ENCODE measurements around the gene A1BG. TPM values are rescaled to one million over a fixed set of nuclear protein-coding genes. Genes with fewer than 3 reads are reported as not detected.

Gene A1BG
- total RNA-seq, 1 donor from 2014 or later, result 21.8 TPM

GRCh38 chr19:58385313-58385890 lies 32.1 kb upstream of the A1BG start:
- H3K27ac Mint-ChIP-seq, result peak overlapping the region; percentile 98
- CTCF ChIA-PET, result no interaction called here
- peak overlapping the region; percentile 95 for H3K4me3 Mint-ChIP-seq
- DNase-seq (no peak), ATAC-seq (ENCODE audit: low read depth) (no peak)
- TF ChIP-seq, protein P1, sequence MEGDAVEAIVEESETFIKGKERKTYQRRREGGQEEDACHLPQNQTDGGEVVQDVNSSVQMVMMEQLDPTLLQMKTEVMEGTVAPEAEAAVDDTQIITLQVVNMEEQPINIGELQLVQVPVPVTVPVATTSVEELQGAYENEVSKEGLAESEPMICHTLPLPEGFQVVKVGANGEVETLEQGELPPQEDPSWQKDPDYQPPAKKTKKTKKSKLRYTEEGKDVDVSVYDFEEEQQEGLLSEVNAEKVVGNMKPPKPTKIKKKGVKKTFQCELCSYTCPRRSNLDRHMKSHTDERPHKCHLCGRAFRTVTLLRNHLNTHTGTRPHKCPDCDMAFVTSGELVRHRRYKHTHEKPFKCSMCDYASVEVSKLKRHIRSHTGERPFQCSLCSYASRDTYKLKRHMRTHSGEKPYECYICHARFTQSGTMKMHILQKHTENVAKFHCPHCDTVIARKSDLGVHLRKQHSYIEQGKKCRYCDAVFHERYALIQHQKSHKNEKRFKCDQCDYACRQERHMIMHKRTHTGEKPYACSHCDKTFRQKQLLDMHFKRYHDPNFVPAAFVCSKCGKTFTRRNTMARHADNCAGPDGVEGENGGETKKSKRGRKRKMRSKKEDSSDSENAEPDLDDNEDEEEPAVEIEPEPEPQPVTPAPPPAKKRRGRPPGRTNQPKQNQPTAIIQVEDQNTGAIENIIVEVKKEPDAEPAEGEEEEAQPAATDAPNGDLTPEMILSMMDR (IDR thresholded peaks at IDR 0.05), result no peak
- peaks cover 32% of the 10 kb centered on the region for H3K36me3 Mint-ChIP-seq (ENCODE audit: low read depth)
- no peaks in the 10 kb centered on the region for H3K9me3 Mint-ChIP-seq
- intact Hi-C loops (cut with micrococcal nuclease), result no loop called here
- no peaks in the 10 kb centered on the region for H3K27me3 Mint-ChIP-seq
- H3K4me1 Mint-ChIP-seq, result peaks cover 49% of the 10 kb centered on the region
- POLR2A ChIA-PET, result interaction anchor here (0.8 to 5.0 kb wide), 3 partner anchors 22 to 114 kb away, joined by 3 to 40 read pairs (median 3); partner anchors contain the start of gene ZNF497

DNA sequence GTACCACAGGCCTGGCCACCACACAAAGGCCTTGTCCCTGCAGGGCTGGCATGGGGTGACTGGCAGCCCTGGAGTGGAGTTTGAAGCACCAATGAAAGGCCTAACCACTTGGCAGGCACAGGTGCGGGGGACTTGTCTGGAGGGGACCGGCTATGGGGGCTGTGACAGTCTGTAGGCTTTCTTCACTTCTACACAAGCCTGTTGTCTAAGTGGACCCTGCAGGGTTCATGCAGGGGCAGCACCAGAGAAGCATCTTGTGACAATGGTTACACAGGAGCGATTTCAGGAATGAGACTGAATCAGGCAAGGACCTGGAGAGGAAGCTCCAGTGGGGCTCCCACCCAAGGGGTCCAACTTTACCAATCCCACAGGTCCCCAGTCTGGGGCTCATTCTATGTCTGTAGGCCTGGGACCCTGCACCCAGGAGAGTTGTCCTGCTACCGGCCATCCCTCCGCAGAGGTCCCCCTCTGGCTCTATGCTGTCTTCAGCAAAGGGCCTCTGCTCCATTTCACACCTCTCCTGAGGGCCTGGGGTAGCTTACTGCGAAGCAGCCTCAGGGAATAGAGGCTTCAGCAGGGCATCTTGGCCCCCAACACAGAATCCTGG lies 29.8 kb upstream of the A1BG start:
- Mint-ChIP-seq H3K4me3 (peak overlapping the region; percentile 24), H3K36me3 (ENCODE audit: low read depth) (peaks cover 12% of the 10 kb centered on the region), H3K4me1 (peaks cover 51% of the 10 kb centered on the region), H3K9me3 (no peaks in the 10 kb centered on the region), H3K27ac (no peak overlapping the region), H3K27me3 (no peaks in the 10 kb centered on the region)
- no peak for DNase-seq
- intact Hi-C loops (cut with micrococcal nuclease), result no loop called here
- no peak for ATAC-seq (ENCODE audit: low read depth)
- CTCF ChIA-PET, result no interaction called here
- POLR2A ChIA-PET, result interaction anchor here (0.6 to 2.1 kb wide), 2 partner anchors 20 to 140 kb away, joined by 3 to 10 read pairs; no protein-coding TSS in a partner anchor
- TF ChIP-seq, protein P1 (IDR thresholded peaks at IDR 0.05), result no peak

DNA sequence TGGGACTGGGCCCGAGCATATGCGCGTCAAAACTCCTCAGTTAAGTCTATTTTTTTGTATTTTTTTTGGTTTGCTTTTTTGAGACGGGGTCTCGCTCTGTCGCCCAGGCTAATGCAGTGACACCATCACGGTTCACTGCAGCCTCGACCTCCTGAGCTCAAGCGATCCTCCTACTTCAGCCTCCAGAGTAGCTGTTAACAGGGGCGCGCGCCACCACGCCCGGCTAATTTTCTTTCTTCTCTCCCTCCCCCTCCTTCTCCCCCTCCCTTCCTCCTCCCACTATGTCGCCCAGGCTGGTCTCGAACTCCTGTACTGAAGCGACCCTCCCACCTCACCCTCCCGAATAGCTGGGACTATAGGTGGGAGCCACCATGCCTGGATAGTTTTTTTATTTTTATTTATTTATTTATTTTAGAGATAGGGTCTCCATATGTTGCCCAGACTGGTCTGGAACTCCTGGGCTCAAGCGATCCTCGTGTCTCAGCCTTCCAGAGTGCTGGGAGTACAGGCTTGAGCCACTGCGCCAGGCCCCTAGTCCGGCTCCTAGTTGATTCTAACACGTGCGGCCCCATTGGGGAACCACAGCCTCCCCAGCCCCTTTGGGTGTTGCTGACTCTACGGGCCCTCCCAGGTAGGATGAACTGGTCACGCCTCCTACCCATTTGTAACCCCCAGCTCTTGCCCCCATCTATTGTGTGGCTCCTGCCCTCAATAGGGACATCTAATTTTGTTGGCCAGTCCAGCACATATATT lies 28.3 kb upstream of the A1BG start:
- DNase-seq, result no peak
- no peak for ATAC-seq (ENCODE audit: low read depth)
- H3K36me3 Mint-ChIP-seq (ENCODE audit: low read depth), result no peaks in the 10 kb centered on the region
- H3K4me3 Mint-ChIP-seq, result peak overlapping the region; percentile 83
- H3K27ac Mint-ChIP-seq, result peak overlapping the region; percentile 87
- no peaks in the 10 kb centered on the region for H3K27me3 Mint-ChIP-seq
- no peaks in the 10 kb centered on the region for H3K9me3 Mint-ChIP-seq
- intact Hi-C loops (cut with micrococcal nuclease), result loop anchor here (1.0 to 2.0 kb wide), 13 partner anchors 19 to 198 kb away; partner anchors contain the start of genes ERVK3-1, MZF1, ZBTB45 and ZNF132
- CTCF ChIA-PET, result interaction anchor here (1.0 to 1.3 kb wide), 2 partner anchors 19 to 138 kb away, joined by 3 to 4 read pairs; partner anchors contain the start of genes ZBTB45 and ZNF497
- TF ChIP-seq, protein P1 (IDR thresholded peaks at IDR 0.05), result no peak
- peaks cover 40% of the 10 kb centered on the region for H3K4me1 Mint-ChIP-seq
- POLR2A ChIA-PET, result interaction anchor here (0.6 to 4.2 kb wide), 21 partner anchors 9 to 717 kb away, joined by 3 to 89 read pairs (median 3); partner anchors contain the start of genes CHMP2A, TRIM28, UBE2M and ZBTB45

GRCh38 chr19:58380662-58381459 lies 27.6 kb upstream of the A1BG start, which contains the start of gene ZNF837:
Gene ZNF837, minus strand, starts transcription at chr19:58381030. Its CDS starts 11,698 bp downstream, at chr19:58369332.
- Mint-ChIP-seq H3K9me3 (no peaks in the 10 kb centered on the region), H3K4me3 (peak within 1 kb of the TSS; percentile 83), H3K36me3 (ENCODE audit: low read depth) (no peaks in the 10 kb centered on the region), H3K27me3 (no peaks in the 10 kb centered on the region), H3K27ac (peak within 1 kb of the TSS; percentile 87), H3K4me1 (peaks cover 37% of the 10 kb centered on the region)
- TF ChIP-seq, protein P1 (IDR thresholded peaks at IDR 0.05), result no peak
- ChIA-PET CTCF (interaction anchor here (1.0 to 1.3 kb wide), 2 partner anchors 18 to 139 kb away, joined by 3 to 4 read pairs; partner anchors contain the start of genes ZBTB45 and ZNF497), POLR2A (interaction anchor here (0.5 to 4.2 kb wide), 20 partner anchors 10 to 634 kb away, joined by 3 to 89 read pairs (median 4); partner anchors contain the start of genes CHMP2A, TRIM28, UBE2M and ZBTB45)
- DNase-seq (peak; percentile 96), ATAC-seq (ENCODE audit: low read depth) (peak; percentile 86)
- intact Hi-C loops (cut with micrococcal nuclease), result loop anchor here (1.0 to 2.0 kb wide), 14 partner anchors 19 to 198 kb away; partner anchors contain the start of genes ERVK3-1, MZF1, ZBTB45 and ZNF132

Measured in activated B cell treated with CpG ODN at 0.5 μM for 24 hours (primary cell).